HG02884 (cell line): ENCODE results near the gene RNF207.

Experiments used
- ATAC-seq: cut with Tn5 transposase; IDR thresholded peaks from one replicate; pipeline ENCODE4 v1.9.1; 2021; ENCODE audit warnings: mild to moderate bottlenecking, moderate library complexity; ENCODE audit not compliant: unreplicated experiment

The RNF207 gene

GRCh38 chr1:6224718-6225117 lies 18.8 kb downstream of the RNF207 start:
- no peak for ATAC-seq

- no peak for ATAC-seq
Measured at GRCh38 chr1:6225651-6226050, 19.7 kb downstream of the RNF207 start.

GRCh38 chr1:6233376-6233775 lies 27.5 kb downstream of the RNF207 start:
- no peak for ATAC-seq

- no peak for ATAC-seq
Measured at GRCh38 chr1:6234502-6235295, 28.8 kb downstream of the RNF207 start.

GRCh38 chr1:6235296-6235677 lies 29.4 kb downstream of the RNF207 start:
- ATAC-seq: no peak

GRCh38 chr1:6237093-6237492 lies 31.2 kb downstream of the RNF207 start:
- ATAC-seq: no peak

- ATAC-seq: no peak
Measured at GRCh38 chr1:6239213-6239752, 33.4 kb downstream of the RNF207 start.

- no peak for ATAC-seq
Measured at GRCh38 chr1:6239950-6240768, 34.2 kb downstream of the RNF207 start.

GRCh38 chr1:6241107-6241886 lies 35.4 kb downstream of the RNF207 start:
- ATAC-seq: no peak

GRCh38 chr1:6241887-6242740 lies 36.2 kb downstream of the RNF207 start:
- no peak for ATAC-seq

- no peak for ATAC-seq
Measured at GRCh38 chr1:6243053-6243834, 37.3 kb downstream of the RNF207 start.

GRCh38 chr1:6243993-6244392 lies 38.1 kb downstream of the RNF207 start, which contains the start of gene HES3:
HES3 (plus strand) TSS chr1:6244179; CDS start chr1:6244366, 187 bp downstream.
- ATAC-seq: no peak

GRCh38 chr1:6244401-6245049 lies 38.6 kb downstream of the RNF207 start:
- no peak for ATAC-seq

GRCh38 chr1:6245086-6245868 lies 39.4 kb downstream of the RNF207 start:
- peak; percentile 51 for ATAC-seq

GRCh38 chr1:6245869-6246496 lies 40.1 kb downstream of the RNF207 start:
- ATAC-seq: no peak

- ATAC-seq: no peak
Measured at GRCh38 chr1:6246497-6247467, 40.9 kb downstream of the RNF207 start.
